Type B pancreatic cell (in vitro differentiated cells): ENCODE results near the gene SIRT5. TPM values are rescaled to one million over a fixed set of nuclear protein-coding genes. Genes with fewer than 3 reads are reported as not detected.

Experiments
- DNase-seq: peaks from one replicate; pipeline ENCODE4 v3.0.0; 2021; ENCODE audit warnings: mixed read lengths; ENCODE audit not compliant: unreplicated experiment; ENCODE audit errors: extremely low spot score
- H3K27ac Mint-ChIP-seq: 2 replicates; pipeline ENCODE4 v1.8.0; 2021; ENCODE audit warnings: mild to moderate bottlenecking, mixed read lengths
- H3K27me3 Mint-ChIP-seq: 2 replicates; pipeline ENCODE4 v1.8.0; 2021; ENCODE audit warnings: mixed read lengths
- H3K36me3 Mint-ChIP-seq: 2 replicates; pipeline ENCODE4 v1.8.0; 2021; ENCODE audit warnings: mixed read lengths
- H3K4me1 Mint-ChIP-seq: one replicate; pipeline ENCODE4 v1.8.0; 2021; ENCODE audit warnings: mixed read lengths; ENCODE audit not compliant: unreplicated experiment
- H3K4me3 Mint-ChIP-seq: 2 replicates; pipeline ENCODE4 v1.8.0; 2021; ENCODE audit warnings: mild to moderate bottlenecking, mixed read lengths
- H3K9me3 Mint-ChIP-seq: 2 replicates; pipeline ENCODE4 v1.8.0; 2021; ENCODE audit warnings: mixed read lengths
- total RNA-seq: library from RNA; stranded (reverse); gene quantifications from 2 replicates; pipeline ENCODE4 v1.2.1, GENCODE V29; 2021; ENCODE audit warnings: low replicate concordance
- TF ChIP-seq, protein P1 (sequence below): fragments of 200-600 bp; sonication (generic); conservative IDR thresholded peaks from 2 replicates; pipeline ENCODE4 v1.5.0; 2021; ENCODE audit warnings: antibody characterized with exemption, mild to moderate bottlenecking

The SIRT5 gene
- total RNA-seq, 1 donor from 2014 or later: 15.3 TPM

DNA sequence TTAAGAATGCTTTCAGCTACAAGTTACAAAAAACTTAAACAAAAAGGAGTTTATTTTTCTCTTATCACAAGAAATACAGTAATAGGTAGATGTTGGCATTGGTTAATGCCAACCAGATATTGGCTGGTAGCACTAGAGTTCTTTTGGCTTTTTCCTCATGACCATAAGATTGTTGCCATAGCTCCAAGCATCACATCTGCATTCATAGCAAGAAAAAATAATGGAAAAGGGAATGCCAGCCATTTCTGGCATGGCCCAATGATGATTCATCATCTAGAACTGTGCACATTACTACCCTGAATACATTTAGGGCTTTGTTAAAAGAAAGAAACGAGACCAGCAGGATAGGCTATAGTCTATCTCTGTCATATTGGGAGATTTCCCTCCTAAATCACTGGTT, 20.8 kb upstream of the SIRT5 start:
- H3K27me3 Mint-ChIP-seq: peaks cover 6% of the 10 kb centered on the region
- DNase-seq: no peak

GRCh38 chr6:13554929-13555333, 19.5 kb upstream of the SIRT5 start:
- no peak overlapping the region for H3K27ac Mint-ChIP-seq
- peaks cover 18% of the 10 kb centered on the region for H3K4me1 Mint-ChIP-seq
- TF ChIP-seq, protein P1, sequence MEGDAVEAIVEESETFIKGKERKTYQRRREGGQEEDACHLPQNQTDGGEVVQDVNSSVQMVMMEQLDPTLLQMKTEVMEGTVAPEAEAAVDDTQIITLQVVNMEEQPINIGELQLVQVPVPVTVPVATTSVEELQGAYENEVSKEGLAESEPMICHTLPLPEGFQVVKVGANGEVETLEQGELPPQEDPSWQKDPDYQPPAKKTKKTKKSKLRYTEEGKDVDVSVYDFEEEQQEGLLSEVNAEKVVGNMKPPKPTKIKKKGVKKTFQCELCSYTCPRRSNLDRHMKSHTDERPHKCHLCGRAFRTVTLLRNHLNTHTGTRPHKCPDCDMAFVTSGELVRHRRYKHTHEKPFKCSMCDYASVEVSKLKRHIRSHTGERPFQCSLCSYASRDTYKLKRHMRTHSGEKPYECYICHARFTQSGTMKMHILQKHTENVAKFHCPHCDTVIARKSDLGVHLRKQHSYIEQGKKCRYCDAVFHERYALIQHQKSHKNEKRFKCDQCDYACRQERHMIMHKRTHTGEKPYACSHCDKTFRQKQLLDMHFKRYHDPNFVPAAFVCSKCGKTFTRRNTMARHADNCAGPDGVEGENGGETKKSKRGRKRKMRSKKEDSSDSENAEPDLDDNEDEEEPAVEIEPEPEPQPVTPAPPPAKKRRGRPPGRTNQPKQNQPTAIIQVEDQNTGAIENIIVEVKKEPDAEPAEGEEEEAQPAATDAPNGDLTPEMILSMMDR: no peak
- H3K27me3 Mint-ChIP-seq: peaks cover 6% of the 10 kb centered on the region
- H3K9me3 Mint-ChIP-seq: no peaks in the 10 kb centered on the region
- no peak overlapping the region for H3K4me3 Mint-ChIP-seq
- H3K36me3 Mint-ChIP-seq: no peaks in the 10 kb centered on the region
- no peak for DNase-seq

More for the DNA sequence above, 20.8 kb upstream of the SIRT5 start:
- Mint-ChIP-seq H3K4me1 (peaks cover 13% of the 10 kb centered on the region), H3K4me3 (no peak overlapping the region), H3K9me3 (no peaks in the 10 kb centered on the region), H3K36me3 (no peaks in the 10 kb centered on the region), H3K27ac (no peak overlapping the region)
- TF ChIP-seq, protein P1: no peak

DNA sequence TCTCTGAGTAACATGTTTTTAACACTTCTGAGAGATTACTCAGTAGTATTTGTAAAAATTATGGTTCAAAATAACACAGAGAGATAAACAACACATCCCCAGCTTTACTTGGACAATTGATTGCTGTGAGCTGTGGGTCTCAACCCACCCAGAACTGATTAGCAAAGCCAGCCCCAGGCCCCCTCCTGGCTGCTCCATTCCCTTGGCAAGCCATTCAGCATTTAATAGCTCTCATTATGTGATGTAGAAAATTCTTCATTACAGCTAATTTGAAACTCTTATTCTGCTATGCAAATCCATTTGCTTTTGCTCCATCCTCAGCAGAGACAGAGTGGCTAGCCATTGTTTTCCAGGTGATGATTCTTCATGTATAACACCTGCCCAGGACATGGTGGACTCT, 16.6 kb upstream of the SIRT5 start:
- H3K4me3 Mint-ChIP-seq: no peak overlapping the region
- H3K36me3 Mint-ChIP-seq: no peaks in the 10 kb centered on the region
- TF ChIP-seq, protein P1: no peak
- H3K27ac Mint-ChIP-seq: no peak overlapping the region
- H3K9me3 Mint-ChIP-seq: peaks cover 4% of the 10 kb centered on the region
- H3K4me1 Mint-ChIP-seq: peaks cover 23% of the 10 kb centered on the region
- DNase-seq: no peak
- H3K27me3 Mint-ChIP-seq: peaks cover 6% of the 10 kb centered on the region

GRCh38 chr6:13558718-13559117, 15.7 kb upstream of the SIRT5 start:
- Mint-ChIP-seq H3K4me1 (peaks cover 23% of the 10 kb centered on the region), H3K36me3 (no peaks in the 10 kb centered on the region), H3K4me3 (no peak overlapping the region), H3K27me3 (peaks cover 6% of the 10 kb centered on the region), H3K27ac (no peak overlapping the region), H3K9me3 (peaks cover 4% of the 10 kb centered on the region)
- no peak for DNase-seq
- TF ChIP-seq, protein P1: no peak

DNA sequence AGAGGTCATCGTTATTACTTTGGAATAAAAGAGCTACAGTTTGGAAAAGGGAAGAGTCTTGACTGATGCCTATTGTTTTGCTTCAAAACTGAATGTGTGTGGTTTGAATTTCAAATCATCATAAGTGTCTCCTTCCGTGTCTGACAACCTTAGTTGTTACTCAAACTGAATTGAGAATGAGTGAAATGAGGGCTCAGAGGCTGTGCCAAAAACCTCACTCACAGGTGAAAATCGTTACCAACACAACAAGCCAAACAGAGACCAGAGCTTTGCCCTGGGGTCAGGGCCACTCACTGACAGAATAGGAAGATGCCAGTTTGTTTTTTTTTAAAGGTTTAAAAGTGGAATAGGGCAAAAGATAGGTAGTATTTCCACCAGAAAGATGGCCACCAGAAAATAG, 15.2 kb upstream of the SIRT5 start:
- H3K4me3 Mint-ChIP-seq: no peak overlapping the region
- no peak overlapping the region for H3K27ac Mint-ChIP-seq
- no peaks in the 10 kb centered on the region for H3K36me3 Mint-ChIP-seq
- peaks cover 23% of the 10 kb centered on the region for H3K4me1 Mint-ChIP-seq
- peaks cover 6% of the 10 kb centered on the region for H3K27me3 Mint-ChIP-seq
- DNase-seq: no peak
- TF ChIP-seq, protein P1: no peak
- H3K9me3 Mint-ChIP-seq: peaks cover 4% of the 10 kb centered on the region
